B cell (primary cell): ENCODE measurements around the gene ETNPPL. TPM values are rescaled to one million over a fixed set of nuclear protein-coding genes. Genes with fewer than 3 reads are reported as not detected.

ENCODE experiments used
- ATAC-seq: fragments of 200-7000 bp; cut with Tn5 transposase; one replicate; pipeline ENCODE4 v1.10.0; 2021; ENCODE audit warnings: low read depth, mild to moderate bottlenecking, moderate number of reproducible peaks, moderate library complexity
- CTCF ChIA-PET: fragments of 350-600 bp; sonication (Branson Sonifier 250); formaldehyde crosslinking; loops from one replicate; lab custom pipeline; 2021; ENCODE audit warnings: antibody characterized with exemption, inconsistent platforms; lab: Charles Lee
- POLR2A ChIA-PET: fragments of 350-600 bp; sonication (Branson Sonifier 250); formaldehyde crosslinking; loops from one replicate; lab custom pipeline; 2021; ENCODE audit warnings: antibody characterized with exemption; lab: Charles Lee
- DNase-seq: peaks from one replicate; pipeline ENCODE4 v3.0.0; 2013
- H2AFZ ChIP-seq: 2 replicates; pipeline ENCODE4 v1.6.1; 2012; ENCODE audit warnings: mild to moderate bottlenecking, low read depth, low read length; ENCODE audit not compliant: insufficient read depth, poor library complexity, severe bottlenecking
- H3K27ac ChIP-seq, 2 donors: 1 replicate in 1 of 2; 2 replicates in 1 of 2; pipeline ENCODE4 v1.5.1; 2012 to 2013; ENCODE audit warnings: low read length in 2 of 2, mild to moderate bottlenecking in 2 of 2, moderate library complexity in 1 of 2
- H3K27me3 ChIP-seq, 4 experiments: fragments of 200-600 bp in 1 of 4; sonication (generic) in 1 of 4; replicated peaks in 1 of 4; 1 replicate in 2 of 4; 2 replicates in 2 of 4; pipeline versions ENCODE4 v1.6.1 to v1.7.0; 2013 to 2016; ENCODE audit warnings: low read length in 3 of 4, mild to moderate bottlenecking in 2 of 4, mixed read lengths in 1 of 4, moderate library complexity in 1 of 4; ENCODE audit not compliant: insufficient read depth in 4 of 4, control insufficient read depth in 3 of 4; ENCODE audit errors: control extremely low read depth in 1 of 4
- H3K36me3 ChIP-seq, 2 experiments: replicated peaks in 1 of 2; 1 replicate in 1 of 2; 2 replicates in 1 of 2; pipeline versions ENCODE4 v1.6.1 to v1.7.1; 2013; ENCODE audit warnings: low read length in 1 of 2; ENCODE audit not compliant: insufficient read depth in 2 of 2, control insufficient read depth in 1 of 2; ENCODE audit errors: control extremely low read depth in 1 of 2, extremely low read depth in 1 of 2
- H3K4me1 ChIP-seq, 2 donors: fragments of 200-600 bp in 1 of 2; sonication (generic) in 1 of 2; 1 replicate in 1 of 2; 2 replicates in 1 of 2; pipeline versions ENCODE4 v1.5.1 to v1.6.1; 2013 to 2017; ENCODE audit warnings: low read length in 2 of 2; ENCODE audit not compliant: control insufficient read depth in 2 of 2, insufficient read depth in 2 of 2
- H3K4me2 ChIP-seq: replicated peaks from 2 replicates; pipeline ENCODE3; 2012; ENCODE audit warnings: mild to moderate bottlenecking, low read depth, low read length; ENCODE audit not compliant: poor library complexity, severe bottlenecking
- H3K4me3 ChIP-seq, 5 experiments: fragments of 200-600 bp in 1 of 5; sonication (generic) in 1 of 5; 1 replicate in 3 of 5; 2 replicates in 2 of 5; pipeline versions ENCODE4 v1.5.1 to v1.7.0; 2011 to 2016; ENCODE audit warnings: low read length in 4 of 5, mild to moderate bottlenecking in 4 of 5, low read depth in 2 of 5, control low read depth in 1 of 5, moderate library complexity in 1 of 5; ENCODE audit not compliant: insufficient read depth in 1 of 5; ENCODE audit errors: control extremely low read depth in 1 of 5, extremely low read depth in 1 of 5
- H3K79me2 ChIP-seq: fragments of 200-600 bp; sonication (generic); one replicate; pipeline ENCODE4 v1.6.0; 2016; ENCODE audit warnings: low read length; ENCODE audit not compliant: control insufficient read depth, insufficient read depth
- H3K9ac ChIP-seq: fragments of 200-600 bp; sonication (generic); 2 replicates; pipeline ENCODE4 v1.6.1; 2017; ENCODE audit warnings: mild to moderate bottlenecking, low read length, moderate library complexity
- H3K9me3 ChIP-seq, 3 donors: one replicate each; pipeline versions ENCODE4 v1.6.1 to v1.7.1; 2013; ENCODE audit warnings: low read length in 2 of 3; ENCODE audit not compliant: control insufficient read depth in 2 of 3, insufficient read depth in 1 of 3; ENCODE audit errors: control extremely low read depth in 1 of 3
- H4K20me1 ChIP-seq: 2 replicates; pipeline ENCODE4 v1.6.0; 2012; ENCODE audit warnings: mild to moderate bottlenecking, low read length; ENCODE audit not compliant: insufficient read depth, control insufficient read depth, poor library complexity, severe bottlenecking
- H3K27ac Mint-ChIP-seq: one replicate; pipeline ENCODE4 v1.8.0; 2021; ENCODE audit warnings: mixed read lengths
- H3K27me3 Mint-ChIP-seq: one replicate; pipeline ENCODE4 v1.8.0; 2021; ENCODE audit warnings: mixed read lengths
- H3K4me1 Mint-ChIP-seq: one replicate; pipeline ENCODE4 v1.8.0; 2021; ENCODE audit warnings: mixed read lengths
- H3K4me3 Mint-ChIP-seq: one replicate; pipeline ENCODE4 v1.8.0; 2021; ENCODE audit warnings: mixed read lengths
- H3K9me3 Mint-ChIP-seq: one replicate; pipeline ENCODE4 v1.8.0; 2022; ENCODE audit warnings: mixed read lengths; ENCODE audit not compliant: insufficient read depth
- EZH2 ChIP-seq: IDR thresholded peaks from 2 replicates; pipeline ENCODE4 v1.6.1; 2012; ENCODE audit warnings: borderline replicate concordance, low read depth, mild to moderate bottlenecking, moderate library complexity, low read length; ENCODE audit not compliant: insufficient read depth, poor library complexity, severe bottlenecking
- WGBS: methylation state at CpG from one replicate; pipeline ENCODE4 v1.1.5; 2013; ENCODE audit warnings: missing lambda C conversion rate; ENCODE audit not compliant: insufficient coverage; 5-methylcytosine and 5-hydroxymethylcytosine counted together
- intact Hi-C: fragments of 100-400 bp; cut with micrococcal nuclease; formaldehyde crosslinking; loops from one replicate; pipeline ENCODE4 v1.10.0; 2022
- polyA plus RNA-seq: library from polyadenylated mRNA; depleted of rRNA; stranded (reverse); fragments of >200 nt; gene quantifications from 2 replicates; pipeline ENCODE4 v1.2.3, GENCODE V29; 2012
- total RNA-seq, 2 donors: library from RNA; stranded (reverse); fragments of 120-200 nt in 1 of 2; gene quantifications; 1 replicate in 1 of 2; 2 replicates in 1 of 2; pipeline versions ENCODE4 v1.2.3 to v1.2.4, GENCODE V29; 2013 to 2022
- TF ChIP-seq, protein P1 (sequence below): fragments of 200-600 bp; IDR thresholded peaks from one replicate; pipeline ENCODE4 v1.8.0; 2022; ENCODE audit warnings: antibody characterized with exemption, mild to moderate bottlenecking

Gene ETNPPL
- total and polyA plus RNA-seq, 2 donors (not counting 1 experiment from before 2014, with no cell fraction given) = not detected

- DNase-seq (no peak), ATAC-seq (no peak)
- ChIA-PET CTCF (no interaction called here), POLR2A (no interaction called here)
- intact Hi-C loops = no loop called here
- no CpG with 5 or more reads among the region's 1 CpG for WGBS
- Histone ChIP-seq H3K4me1 (no peaks in the 10 kb centered on the region), H2AFZ (no peak overlapping the region), H3K4me3 (no peak overlapping the region), H3K27me3 (no peaks in the 10 kb centered on the region), H3K4me2 (no peak overlapping the region), H3K79me2 (no peaks in the 10 kb centered on the region), H4K20me1 (no peaks in the 10 kb centered on the region), H3K9ac (no peak overlapping the region), H3K27ac (no peak overlapping the region), H3K9me3 (no peaks in the 10 kb centered on the region), H3K36me3 (no peaks in the 10 kb centered on the region)
- H3K27ac Mint-ChIP-seq = no peak overlapping the region
- H3K9me3 Mint-ChIP-seq = no peaks in the 10 kb centered on the region
- H3K4me1 Mint-ChIP-seq = no peaks in the 10 kb centered on the region
- peaks cover 12% of the 10 kb centered on the region for H3K27me3 Mint-ChIP-seq
- no peak overlapping the region for H3K4me3 Mint-ChIP-seq
- TF ChIP-seq, protein P1, sequence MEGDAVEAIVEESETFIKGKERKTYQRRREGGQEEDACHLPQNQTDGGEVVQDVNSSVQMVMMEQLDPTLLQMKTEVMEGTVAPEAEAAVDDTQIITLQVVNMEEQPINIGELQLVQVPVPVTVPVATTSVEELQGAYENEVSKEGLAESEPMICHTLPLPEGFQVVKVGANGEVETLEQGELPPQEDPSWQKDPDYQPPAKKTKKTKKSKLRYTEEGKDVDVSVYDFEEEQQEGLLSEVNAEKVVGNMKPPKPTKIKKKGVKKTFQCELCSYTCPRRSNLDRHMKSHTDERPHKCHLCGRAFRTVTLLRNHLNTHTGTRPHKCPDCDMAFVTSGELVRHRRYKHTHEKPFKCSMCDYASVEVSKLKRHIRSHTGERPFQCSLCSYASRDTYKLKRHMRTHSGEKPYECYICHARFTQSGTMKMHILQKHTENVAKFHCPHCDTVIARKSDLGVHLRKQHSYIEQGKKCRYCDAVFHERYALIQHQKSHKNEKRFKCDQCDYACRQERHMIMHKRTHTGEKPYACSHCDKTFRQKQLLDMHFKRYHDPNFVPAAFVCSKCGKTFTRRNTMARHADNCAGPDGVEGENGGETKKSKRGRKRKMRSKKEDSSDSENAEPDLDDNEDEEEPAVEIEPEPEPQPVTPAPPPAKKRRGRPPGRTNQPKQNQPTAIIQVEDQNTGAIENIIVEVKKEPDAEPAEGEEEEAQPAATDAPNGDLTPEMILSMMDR = no peak
- no peak for TF ChIP-seq EZH2
Measured at GRCh38 chr4:108700081-108700757, 62.6 kb downstream of the ETNPPL start.

- TF ChIP-seq, protein P1 = no peak
- TF ChIP-seq EZH2 = no peak
- Mint-ChIP-seq H3K4me1 (no peaks in the 10 kb centered on the region), H3K27ac (no peak overlapping the region), H3K27me3 (no peaks in the 10 kb centered on the region), H3K9me3 (no peaks in the 10 kb centered on the region), H3K4me3 (no peak overlapping the region)
- Histone ChIP-seq H3K4me3 (no peak overlapping the region), H3K79me2 (no peaks in the 10 kb centered on the region), H3K27ac (no peak overlapping the region), H3K4me2 (no peak overlapping the region), H3K4me1 (no peaks in the 10 kb centered on the region), H3K9me3 (no peaks in the 10 kb centered on the region), H4K20me1 (no peaks in the 10 kb centered on the region), H3K9ac (no peak overlapping the region), H3K36me3 (no peaks in the 10 kb centered on the region), H2AFZ (no peak overlapping the region), H3K27me3 (no peaks in the 10 kb centered on the region)
- ATAC-seq = no peak
- no peak for DNase-seq
- intact Hi-C loops = no loop called here
- POLR2A ChIA-PET = no interaction called here
- 86% methylated on average over 2 of the region's 3 CpGs for WGBS
- CTCF ChIA-PET = no interaction called here
Measured at GRCh38 chr4:108696160-108696559, 66.7 kb downstream of the ETNPPL start.
